WTC11 (cell line): ENCODE measurements around the gene PHACTR3. TPM values are rescaled to one million over a fixed set of nuclear protein-coding genes. Genes with fewer than 3 reads are reported as not detected.

ENCODE experiments used
- ATAC-seq: fragments of 200-7000 bp; cut with Tn5 transposase; 2 replicates; pipeline ENCODE4 v1.10.0; 2021; ENCODE audit warnings: mild to moderate bottlenecking, moderate library complexity
- CTCF ChIA-PET: fragments of 300-600 bp; sonication (Branson Sonifier 250); formaldehyde crosslinking; loops from one replicate; lab custom pipeline; 2021; ENCODE audit warnings: antibody characterized with exemption; lab: Charles Lee
- POLR2A ChIA-PET: fragments of 350-600 bp; sonication (Branson Sonifier 250); formaldehyde crosslinking; loops from one replicate; lab custom pipeline; 2021; ENCODE audit warnings: antibody characterized with exemption; lab: Charles Lee
- DNase-seq: peaks from one replicate; pipeline ENCODE4 v3.0.0; 2021; ENCODE audit warnings: low spot score
- H3K27ac Mint-ChIP-seq: 2 replicates; pipeline ENCODE4 v1.8.0; 2021; ENCODE audit warnings: mixed read lengths
- H3K27me3 Mint-ChIP-seq: 2 replicates; pipeline ENCODE4 v1.8.0; 2021; ENCODE audit warnings: low read depth, mild to moderate bottlenecking, moderate library complexity, mixed read lengths
- H3K36me3 Mint-ChIP-seq: 2 replicates; pipeline ENCODE4 v1.8.0; 2021; ENCODE audit warnings: mixed read lengths
- H3K4me1 Mint-ChIP-seq: 2 replicates; pipeline ENCODE4 v1.8.0; 2022; ENCODE audit warnings: mixed read lengths
- H3K4me3 Mint-ChIP-seq: 2 replicates; pipeline ENCODE4 v1.8.0; 2021; ENCODE audit warnings: mild to moderate bottlenecking, moderate library complexity, mixed read lengths
- H3K9me3 Mint-ChIP-seq: 2 replicates; pipeline ENCODE4 v1.8.0; 2021; ENCODE audit warnings: mixed read lengths
- ARID4B ChIP-seq: sonication (generic); formaldehyde crosslinking; IDR thresholded peaks from 2 replicates; pipeline ENCODE4 v1.8.0; 2023; ENCODE audit warnings: missing genetic modification reagents, mild to moderate bottlenecking, borderline replicate concordance
- EMX1 ChIP-seq: fragments of 250-450 bp; sonication (Bioruptor Pico); IDR thresholded peaks from 2 replicates; pipeline ENCODE4 v1.8.0; 2021; ENCODE audit warnings: mild to moderate bottlenecking
- FOXP1 ChIP-seq: sonication (generic); formaldehyde crosslinking; IDR thresholded peaks from 2 replicates; pipeline ENCODE4 v1.8.0; 2022; ENCODE audit warnings: missing genetic modification reagents, mild to moderate bottlenecking, moderate library complexity, borderline replicate concordance
- HMGXB4 ChIP-seq: sonication (generic); formaldehyde crosslinking; IDR thresholded peaks from 2 replicates; pipeline ENCODE4 v1.8.1; 2023; ENCODE audit warnings: mild to moderate bottlenecking, moderate library complexity, missing genetic modification reagents
- KAT7 ChIP-seq: sonication (generic); formaldehyde crosslinking; IDR thresholded peaks from 2 replicates; pipeline ENCODE4 v1.8.1; 2023; ENCODE audit warnings: missing genetic modification reagents, mild to moderate bottlenecking, borderline replicate concordance
- NFE2L1 ChIP-seq: sonication (generic); formaldehyde crosslinking; IDR thresholded peaks from 2 replicates; pipeline ENCODE4 v1.8.1; 2023; ENCODE audit warnings: missing genetic modification reagents
- USF1 ChIP-seq: sonication (generic); formaldehyde crosslinking; IDR thresholded peaks from 2 replicates; pipeline ENCODE4 v1.8.0; 2022; ENCODE audit warnings: mild to moderate bottlenecking, missing genetic modification reagents
- ZBTB43 ChIP-seq: sonication (generic); formaldehyde crosslinking; IDR thresholded peaks from 2 replicates; pipeline ENCODE4 v1.8.1; 2023; ENCODE audit warnings: mild to moderate bottlenecking, missing genetic modification reagents
- ZNF532 ChIP-seq: fragments of 250-450 bp; sonication (Bioruptor Pico); IDR thresholded peaks from 2 replicates; pipeline ENCODE4 v1.9.0; 2021; ENCODE audit warnings: mild to moderate bottlenecking, borderline replicate concordance
- total RNA-seq: library from RNA; stranded (reverse); gene quantifications from 3 replicates; pipeline ENCODE4 v1.2.3, GENCODE V29; 2021
- TF ChIP-seq, protein P1 (sequence below): fragments of 250-450 bp; sonication (Bioruptor Pico); conservative IDR thresholded peaks from 2 replicates; pipeline ENCODE4 v1.9.0; 2021; ENCODE audit warnings: mild to moderate bottlenecking
- TF ChIP-seq, protein P2 (sequence below): sonication (generic); formaldehyde crosslinking; IDR thresholded peaks from 2 replicates; pipeline ENCODE4 v1.8.1; 2022; ENCODE audit warnings: low read depth, mild to moderate bottlenecking, moderate library complexity, missing genetic modification reagents, borderline replicate concordance

The PHACTR3 gene
- total RNA-seq, 1 experiment from 2014 or later: 0.28 TPM

- Mint-ChIP-seq H3K27me3 (peaks cover 62% of the 10 kb centered on the region), H3K4me3 (no peak overlapping the region), H3K9me3 (peaks cover 16% of the 10 kb centered on the region), H3K27ac (no peak overlapping the region), H3K4me1 (no peaks in the 10 kb centered on the region), H3K36me3 (no peaks in the 10 kb centered on the region)
- no peak for ATAC-seq
- ChIA-PET CTCF (no interaction called here), POLR2A (no interaction called here)
- DNase-seq: no peak
- TF ChIP-seq ARID4B: no peak
- TF ChIP-seq USF1 (CRISPR knock-in tag): no peak
- no peak for TF ChIP-seq NFE2L1 (CRISPR knock-in tag)
- no peak for TF ChIP-seq KAT7 (CRISPR knock-in tag)
- no peak for TF ChIP-seq ZNF532 (CRISPR knock-in tag)
- TF ChIP-seq, protein P1, sequence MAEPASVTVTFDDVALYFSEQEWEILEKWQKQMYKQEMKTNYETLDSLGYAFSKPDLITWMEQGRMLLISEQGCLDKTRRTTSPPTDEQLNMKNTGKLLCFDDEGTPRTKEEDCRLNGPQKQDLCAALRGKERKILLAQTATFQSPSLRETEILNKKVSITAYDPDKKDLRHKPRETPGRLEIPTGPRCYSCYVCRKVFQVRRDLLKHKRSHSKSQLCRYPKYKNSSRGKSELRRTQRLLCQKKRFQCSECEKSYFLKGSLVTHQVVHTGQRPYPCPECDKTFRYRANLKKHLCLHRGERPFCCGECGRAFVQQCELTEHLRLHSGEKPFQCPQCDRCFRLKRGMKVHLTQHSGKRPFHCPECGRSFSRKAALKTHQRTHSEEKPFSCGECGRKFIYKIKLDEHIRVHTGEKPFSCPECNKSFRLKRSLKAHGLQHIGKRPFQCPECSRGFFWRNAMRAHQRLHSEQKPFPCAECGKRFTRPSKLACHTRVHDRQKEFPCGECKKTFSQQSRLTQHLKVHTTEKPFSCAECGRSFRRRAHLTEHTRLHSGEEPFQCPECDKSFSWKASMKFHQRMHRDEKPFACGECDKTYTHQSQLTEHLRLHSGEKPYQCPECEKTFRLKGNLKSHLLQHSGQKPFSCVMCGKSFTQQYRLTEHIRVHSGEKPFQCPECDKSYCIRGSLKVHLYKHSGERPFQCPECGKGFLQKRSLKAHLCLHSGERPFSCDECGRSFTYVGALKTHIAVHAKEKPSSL: no peak
- TF ChIP-seq, protein P2, sequence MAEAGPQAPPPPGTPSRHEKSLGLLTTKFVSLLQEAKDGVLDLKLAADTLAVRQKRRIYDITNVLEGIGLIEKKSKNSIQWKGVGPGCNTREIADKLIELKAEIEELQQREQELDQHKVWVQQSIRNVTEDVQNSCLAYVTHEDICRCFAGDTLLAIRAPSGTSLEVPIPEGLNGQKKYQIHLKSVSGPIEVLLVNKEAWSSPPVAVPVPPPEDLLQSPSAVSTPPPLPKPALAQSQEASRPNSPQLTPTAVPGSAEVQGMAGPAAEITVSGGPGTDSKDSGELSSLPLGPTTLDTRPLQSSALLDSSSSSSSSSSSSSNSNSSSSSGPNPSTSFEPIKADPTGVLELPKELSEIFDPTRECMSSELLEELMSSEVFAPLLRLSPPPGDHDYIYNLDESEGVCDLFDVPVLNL: no peak
- TF ChIP-seq EMX1 (CRISPR knock-in tag): no peak
- TF ChIP-seq HMGXB4 (CRISPR knock-in tag): no peak
- TF ChIP-seq FOXP1 (CRISPR knock-in tag): no peak
- TF ChIP-seq ZBTB43: no peak
Measured at GRCh38 chr20:59627298-59627697, 23.0 kb downstream of the PHACTR3 start.
